Measurements from ENCODE around the gene SHISAL1.

GRCh38 chr22:44249376-44250147, 63.2 kb downstream of the SHISAL1 start:
- TF ChIP-seq EZH2 (IDR thresholded peaks at IDR 0.05; ENCODE audit: borderline replicate concordance, low read depth, low read length, severe bottlenecking), result no peak
- no peak for TF ChIP-seq CTCF (IDR thresholded peaks at IDR 0.05; ENCODE audit: borderline replicate concordance, extremely low read depth, low read length, poor library complexity, severe bottlenecking)
